Keratinocyte (primary cell): ENCODE data around the gene ZSWIM3. TPM values are rescaled to one million over a fixed set of nuclear protein-coding genes. Genes with fewer than 3 reads are reported as not detected.

Experiments used
- DNase-seq: peaks from one replicate; pipeline ENCODE4 v3.0.0-alpha.2; 2011; ENCODE audit warnings: low read depth, missing footprints, low spot score
- FAIRE-seq: peaks from 2 replicates; lab custom pipeline; 2011; peaks lifted over from hg19 to GRCh38; lab: Jason Lieb, UNC
- H2AFZ ChIP-seq: 2 replicates; pipeline ENCODE4 v1.6.0; 2012; ENCODE audit warnings: low read length, control low read depth, inconsistent platforms; ENCODE audit not compliant: control insufficient read depth
- H3K27ac ChIP-seq: 2 replicates; pipeline ENCODE4 v1.5.1; 2011; ENCODE audit warnings: low read length; ENCODE audit not compliant: control insufficient read depth, insufficient read depth
- H3K27me3 ChIP-seq: 3 replicates; pipeline ENCODE4 v1.6.0; 2011; ENCODE audit warnings: low read length; ENCODE audit not compliant: control insufficient read depth, insufficient read depth; ENCODE audit errors: extremely low read depth
- H3K36me3 ChIP-seq, 2 experiments: 2 replicates in 1 of 2; 3 replicates in 1 of 2; pipeline ENCODE4 v1.5.1; 2011; ENCODE audit warnings: low read length in 2 of 2, mild to moderate bottlenecking in 1 of 2; ENCODE audit not compliant: control insufficient read depth in 2 of 2, insufficient read depth in 2 of 2; ENCODE audit errors: extremely low read depth in 1 of 2
- H3K4me1 ChIP-seq: 3 replicates; pipeline ENCODE4 v1.5.1; 2011; ENCODE audit warnings: low read length; ENCODE audit not compliant: control insufficient read depth, insufficient read depth; ENCODE audit errors: extremely low read depth
- H3K4me2 ChIP-seq: 3 replicates; pipeline ENCODE4 v1.6.0; 2011; ENCODE audit warnings: low read depth, low read length; ENCODE audit not compliant: control insufficient read depth, insufficient read depth; ENCODE audit errors: extremely low read depth
- H3K4me3 ChIP-seq, 3 experiments: fragments of 200-600 bp in 1 of 3; sonication (generic) in 1 of 3; 2 replicates in 2 of 3; 3 replicates in 1 of 3; pipeline ENCODE4 v1.5.1; 2011 to 2016; ENCODE audit warnings: low read length in 3 of 3, mild to moderate bottlenecking in 3 of 3, control low read depth in 2 of 3, inconsistent platforms in 1 of 3, low read depth in 1 of 3, mixed read lengths in 1 of 3, mixed run types in 1 of 3, moderate library complexity in 1 of 3; ENCODE audit not compliant: control insufficient read depth in 2 of 3, insufficient read depth in 2 of 3; ENCODE audit errors: extremely low read depth in 1 of 3
- H3K79me2 ChIP-seq: 2 replicates; pipeline ENCODE4 v1.6.0; 2012; ENCODE audit warnings: low read length; ENCODE audit not compliant: control insufficient read depth, insufficient read depth
- H3K9ac ChIP-seq: 3 replicates; pipeline ENCODE4 v1.6.0; 2011; ENCODE audit warnings: low read length; ENCODE audit not compliant: control insufficient read depth, insufficient read depth; ENCODE audit errors: extremely low read depth
- H3K9me1 ChIP-seq: 3 replicates; pipeline ENCODE4 v1.6.0; 2011; ENCODE audit warnings: low read length; ENCODE audit not compliant: control insufficient read depth, insufficient read depth; ENCODE audit errors: extremely low read depth
- H3K9me3 ChIP-seq: 2 replicates; pipeline ENCODE4 v1.5.1; 2012; ENCODE audit warnings: low read depth, low read length; ENCODE audit not compliant: control insufficient read depth
- H4K20me1 ChIP-seq: 3 replicates; pipeline ENCODE4 v1.6.0; 2011; ENCODE audit warnings: low read length; ENCODE audit not compliant: control insufficient read depth, insufficient read depth; ENCODE audit errors: extremely low read depth
- CTCF ChIP-seq, 3 experiments: IDR thresholded peaks in 1 of 3; conservative IDR thresholded peaks in 1 of 3; optimal IDR thresholded peaks in 1 of 3; 2 replicates in 2 of 3; 3 replicates in 1 of 3; pipeline versions ENCODE3 to v1.5.1; 2011; ENCODE audit warnings: low read length in 3 of 3, mild to moderate bottlenecking in 3 of 3, moderate library complexity in 2 of 3, control low read depth in 1 of 3, inconsistent platforms in 1 of 3; ENCODE audit not compliant: insufficient read depth in 2 of 3; ENCODE audit errors: extremely low read depth in 1 of 3
- EZH2 ChIP-seq: IDR thresholded peaks from one replicate; pipeline ENCODE4 v1.6.1; 2012; ENCODE audit warnings: inconsistent platforms, mild to moderate bottlenecking, low read length, moderate library complexity
- dilution Hi-C: fragments of 300-500 bp; cut with MboI; formaldehyde crosslinking; loops from one replicate; pipeline ENCODE4 v1.7.0; 2020; ENCODE audit warnings: low sequenced_read_pairs; ENCODE audit not compliant: extremely low pct_ligation_motif_present
- polyA plus RNA-seq, 5 experiments: library from polyadenylated mRNA; depleted of rRNA in 3 of 5; stranded (reverse) in 3 of 5; stranded (forward) in 1 of 5; unstranded in 1 of 5; fragments of >200 nt; gene quantifications; 1 replicate in 1 of 5; 2 replicates in 3 of 5; 3 replicates in 1 of 5; pipeline versions ENCODE4 v1.2.1 to v1.2.3, GENCODE V29; 2011 to 2012; ENCODE audit warnings: missing spikeins in 2 of 5, low read depth in 1 of 5, low replicate concordance in 1 of 5

The ZSWIM3 gene
- polyA plus RNA-seq, 1 donor (not counting 4 experiments of a cell fraction or from before 2014, with no cell fraction given), result 2.0 TPM

GRCh38 chr20:45927071-45927878, 69.9 kb downstream of the ZSWIM3 start:
- H3K27ac ChIP-seq, result no peak overlapping the region
- H3K36me3 ChIP-seq, result no peaks in the 10 kb centered on the region
- H3K79me2 ChIP-seq, result no peaks in the 10 kb centered on the region
- dilution Hi-C loops, result no loop called here
- H4K20me1 ChIP-seq, result no peaks in the 10 kb centered on the region
- no peak for TF ChIP-seq EZH2
- no peak for TF ChIP-seq CTCF (optimal IDR thresholded peaks at IDR 0.05 in 1 of 3, IDR thresholded peaks at IDR 0.05 in 1 of 3, conservative IDR thresholded peaks at IDR 0.05 in 1 of 3; ENCODE audit: extremely low read depth in 1 of 3, insufficient read depth in 2 of 3, low read length in 3 of 3)
- no peaks in the 10 kb centered on the region for H3K9me1 ChIP-seq
- no peaks in the 10 kb centered on the region for H3K9me3 ChIP-seq
- no peak overlapping the region for H3K4me3 ChIP-seq
- DNase-seq (no peak), FAIRE-seq (no peak)
- H3K4me1 ChIP-seq, result no peaks in the 10 kb centered on the region
- no peak overlapping the region for H2AFZ ChIP-seq
- no peak overlapping the region for H3K9ac ChIP-seq
- peaks cover 2% of the 10 kb centered on the region for H3K27me3 ChIP-seq
- H3K4me2 ChIP-seq, result no peak overlapping the region

Other genes starting within 250 kb of the ZSWIM3 start
- not detected in 3 replicates for gene WFDC10A, start 227.9 kb upstream of the ZSWIM3 start, polyA plus RNA-seq
- gene WFDC9, start 226.3 kb upstream of the ZSWIM3 start, polyA plus RNA-seq, result not detected in 3 replicates
- gene WFDC11, start 187.4 kb upstream of the ZSWIM3 start, polyA plus RNA-seq, result not detected in 3 replicates
- not detected in 3 replicates for gene WFDC13, start 155.6 kb upstream of the ZSWIM3 start, polyA plus RNA-seq
- 0.10 TPM in 1 of 3 replicates, not detected in the others for gene WFDC10B, start 152.6 kb upstream of the ZSWIM3 start, polyA plus RNA-seq
- gene SPINT4, start 135.3 kb upstream of the ZSWIM3 start, polyA plus RNA-seq, result not detected in 3 replicates
- 0.58 to 1.5 TPM (median 1.0 TPM) in 3 replicates for gene WFDC3, start 65.7 kb upstream of the ZSWIM3 start, polyA plus RNA-seq
- 24.9 to 43.3 TPM (median 36.1 TPM) in 3 replicates for gene DNTTIP1, start 65.7 kb upstream of the ZSWIM3 start, polyA plus RNA-seq
- 9.1 to 69.8 TPM (median 46.6 TPM) in 3 replicates for gene UBE2C, start 45.0 kb upstream of the ZSWIM3 start, polyA plus RNA-seq
- gene TNNC2, start 30.3 kb upstream of the ZSWIM3 start, polyA plus RNA-seq, result 0.16 TPM in 1 of 3 replicates, not detected in the others
- 5.2 to 8.6 TPM (median 6.9 TPM) in 3 replicates for gene SNX21, start 23.8 kb upstream of the ZSWIM3 start, polyA plus RNA-seq
- 23.9 to 41.5 TPM (median 24.3 TPM) in 3 replicates for gene ACOT8, start 222 bp upstream of the ZSWIM3 start, polyA plus RNA-seq
- gene ZSWIM1, start 23.6 kb downstream of the ZSWIM3 start, polyA plus RNA-seq, result 4.3 to 4.9 TPM (median 4.4 TPM) in 3 replicates
- 0.19 TPM in 1 of 3 replicates, not detected in the others for gene SPATA25, start 30.0 kb downstream of the ZSWIM3 start, polyA plus RNA-seq
- 0.49 to 0.97 TPM (median 0.54 TPM) in 3 replicates for gene NEURL2, start 33.6 kb downstream of the ZSWIM3 start, polyA plus RNA-seq
- gene CTSA, start 33.7 kb downstream of the ZSWIM3 start, polyA plus RNA-seq, result 38.6 to 69.4 TPM (median 48.6 TPM) in 3 replicates
- gene PLTP, start 54.5 kb downstream of the ZSWIM3 start, polyA plus RNA-seq, result 26.3 to 58.1 TPM (median 46.5 TPM) in 3 replicates
- 5.4 to 12.7 TPM (median 7.0 TPM) in 3 replicates for gene PCIF1, start 77.1 kb downstream of the ZSWIM3 start, polyA plus RNA-seq
- gene ZNF335, start 114.6 kb downstream of the ZSWIM3 start, polyA plus RNA-seq, result 5.8 to 9.1 TPM (median 6.8 TPM) in 3 replicates
- gene MMP9, start 151.3 kb downstream of the ZSWIM3 start, polyA plus RNA-seq, result 0.18 to 1.1 TPM (median 0.68 TPM) in 3 replicates
- 0.42 to 1.0 TPM in 2 of 3 replicates, not detected in the other for gene SLC12A5, start 171.6 kb downstream of the ZSWIM3 start, polyA plus RNA-seq
- 12.8 to 23.9 TPM (median 17.6 TPM) in 3 replicates for gene NCOA5, start 232.3 kb downstream of the ZSWIM3 start, polyA plus RNA-seq